ENCODE data around the gene OTOF.

OTOF gene

GRCh38 chr2:26477911-26478253 lies at the start of gene OTOF:
Gene OTOF (minus strand): TSS chr2:26478124.
- DNase-seq, result no peak

- DNase-seq, result no peak
These were observed 48.7 kb upstream of the OTOF start for GRCh38 chr2:26526589-26526988.

- no peak for DNase-seq
These were observed 48.2 kb upstream of the OTOF start for GRCh38 chr2:26526105-26526504.

- no peak for DNase-seq
These were observed 45.8 kb upstream of the OTOF start for GRCh38 chr2:26523750-26524149.

- DNase-seq, result no peak
These were observed 44.8 kb upstream of the OTOF start for GRCh38 chr2:26522751-26523171.

GRCh38 chr2:26522325-26522724 lies 44.4 kb upstream of the OTOF start:
- no peak for DNase-seq

GRCh38 chr2:26521913-26522180 lies 43.9 kb upstream of the OTOF start:
- no peak for DNase-seq

GRCh38 chr2:26521054-26521912 lies 43.4 kb upstream of the OTOF start:
- DNase-seq, result no peak

GRCh38 chr2:26520148-26520449 lies 42.2 kb upstream of the OTOF start:
- no peak for DNase-seq

- DNase-seq, result no peak
These were observed 41.6 kb upstream of the OTOF start for GRCh38 chr2:26519396-26520147.

- DNase-seq, result no peak
These were observed 38.9 kb upstream of the OTOF start for GRCh38 chr2:26516781-26517180.

- no peak for DNase-seq
These were observed 38.3 kb upstream of the OTOF start for GRCh38 chr2:26516246-26516645.

GRCh38 chr2:26515771-26516170 lies 37.8 kb upstream of the OTOF start:
- DNase-seq, result no peak

- DNase-seq, result no peak
These were observed 36.1 kb upstream of the OTOF start for GRCh38 chr2:26514045-26514444.

- no peak for DNase-seq
These were observed 35.3 kb upstream of the OTOF start for GRCh38 chr2:26513261-26513660.

GRCh38 chr2:26511466-26511865 lies 33.5 kb upstream of the OTOF start:
- no peak for DNase-seq

GRCh38 chr2:26510344-26510973 lies 32.5 kb upstream of the OTOF start:
- no peak for DNase-seq

- no peak for DNase-seq
These were observed 31.2 kb upstream of the OTOF start for GRCh38 chr2:26509141-26509540.

GRCh38 chr2:26507932-26508331 lies 30.0 kb upstream of the OTOF start:
- DNase-seq, result no peak

GRCh38 chr2:26507088-26507487 lies 29.2 kb upstream of the OTOF start:
- DNase-seq, result no peak

- no peak for DNase-seq
These were observed 28.4 kb upstream of the OTOF start for GRCh38 chr2:26506279-26506678.

GRCh38 chr2:26504002-26504401 lies 26.1 kb upstream of the OTOF start:
- no peak for DNase-seq

GRCh38 chr2:26503231-26503880 lies 25.4 kb upstream of the OTOF start:
- DNase-seq, result peak; percentile 68

- DNase-seq, result no peak
These were observed 22.5 kb upstream of the OTOF start for GRCh38 chr2:26500406-26500805.

Data from activated CD4-positive, alpha-beta T cell treated with anti-CD3 and anti-CD28 coated beads for 1 hour (primary cell).